Fibroblast of skin of back (primary cell): ENCODE results near the gene USP1. TPM values are rescaled to one million over a fixed set of nuclear protein-coding genes. Genes with fewer than 3 reads are reported as not detected.

ENCODE experiments used
- DNase-seq: peaks from one replicate; pipeline ENCODE4 v3.0.0-alpha.2; 2013
- polyA plus RNA-seq, 2 experiments: library from polyadenylated mRNA; unstranded; fragments of 120-200 nt; gene quantifications; one replicate each; pipeline ENCODE4 v1.2.1, GENCODE V29; 2013; ENCODE audit not compliant: insufficient read length in 2 of 2

USP1 gene, protein sequence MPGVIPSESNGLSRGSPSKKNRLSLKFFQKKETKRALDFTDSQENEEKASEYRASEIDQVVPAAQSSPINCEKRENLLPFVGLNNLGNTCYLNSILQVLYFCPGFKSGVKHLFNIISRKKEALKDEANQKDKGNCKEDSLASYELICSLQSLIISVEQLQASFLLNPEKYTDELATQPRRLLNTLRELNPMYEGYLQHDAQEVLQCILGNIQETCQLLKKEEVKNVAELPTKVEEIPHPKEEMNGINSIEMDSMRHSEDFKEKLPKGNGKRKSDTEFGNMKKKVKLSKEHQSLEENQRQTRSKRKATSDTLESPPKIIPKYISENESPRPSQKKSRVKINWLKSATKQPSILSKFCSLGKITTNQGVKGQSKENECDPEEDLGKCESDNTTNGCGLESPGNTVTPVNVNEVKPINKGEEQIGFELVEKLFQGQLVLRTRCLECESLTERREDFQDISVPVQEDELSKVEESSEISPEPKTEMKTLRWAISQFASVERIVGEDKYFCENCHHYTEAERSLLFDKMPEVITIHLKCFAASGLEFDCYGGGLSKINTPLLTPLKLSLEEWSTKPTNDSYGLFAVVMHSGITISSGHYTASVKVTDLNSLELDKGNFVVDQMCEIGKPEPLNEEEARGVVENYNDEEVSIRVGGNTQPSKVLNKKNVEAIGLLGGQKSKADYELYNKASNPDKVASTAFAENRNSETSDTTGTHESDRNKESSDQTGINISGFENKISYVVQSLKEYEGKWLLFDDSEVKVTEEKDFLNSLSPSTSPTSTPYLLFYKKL
- polyA plus RNA-seq (2013, experiment 1 of 2; ENCODE audit: insufficient read length), result 40.1 TPM
- 15.5 TPM for polyA plus RNA-seq (2013, experiment 2 of 2; ENCODE audit: insufficient read length)

DNA sequence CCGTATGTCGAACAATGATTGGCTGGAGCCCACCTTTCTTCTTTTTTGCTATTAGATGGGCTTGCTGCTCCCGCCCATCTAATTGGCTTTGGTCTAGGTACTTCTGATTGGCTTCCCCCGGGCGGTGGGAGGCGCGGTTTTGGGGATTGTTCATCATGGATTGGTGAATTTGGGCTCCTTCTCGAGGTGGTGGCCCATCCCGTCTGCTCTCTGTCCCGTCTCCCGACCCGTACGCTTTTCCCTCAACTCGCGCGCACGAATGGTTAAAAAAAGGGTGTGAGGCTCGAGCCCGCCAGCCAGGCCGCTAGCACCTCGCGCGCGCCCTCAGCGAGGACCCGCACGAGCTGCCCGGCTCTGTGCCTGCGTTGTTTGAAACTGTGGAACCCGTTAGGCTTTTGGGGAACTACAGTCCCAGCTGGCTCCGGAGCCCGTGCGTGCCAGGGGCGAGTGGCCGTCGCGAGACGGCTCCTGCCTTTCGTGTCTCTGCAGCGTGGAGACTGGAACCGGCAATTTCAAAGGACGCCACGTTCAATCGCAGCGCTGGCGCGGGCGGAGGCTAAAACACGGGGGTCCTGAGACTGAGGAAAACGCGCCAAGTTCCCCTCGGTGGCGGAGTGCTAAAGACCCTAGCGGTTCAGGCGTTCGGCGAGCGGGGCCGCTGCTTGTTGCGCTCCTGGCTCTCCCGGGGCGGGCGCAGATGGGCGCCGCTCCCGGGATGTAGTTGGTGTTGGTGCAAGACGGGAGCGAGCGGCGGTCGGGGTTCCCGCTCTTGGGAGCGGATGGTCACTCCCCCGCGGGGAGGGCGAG lies at the start of gene USP1:
Gene USP1, plus strand, starts transcription at position 584 of the 807 bp plus-strand sequence. CDS start 2,819 bp downstream, outside the sequence.
- peak; percentile 100 for DNase-seq

DNA sequence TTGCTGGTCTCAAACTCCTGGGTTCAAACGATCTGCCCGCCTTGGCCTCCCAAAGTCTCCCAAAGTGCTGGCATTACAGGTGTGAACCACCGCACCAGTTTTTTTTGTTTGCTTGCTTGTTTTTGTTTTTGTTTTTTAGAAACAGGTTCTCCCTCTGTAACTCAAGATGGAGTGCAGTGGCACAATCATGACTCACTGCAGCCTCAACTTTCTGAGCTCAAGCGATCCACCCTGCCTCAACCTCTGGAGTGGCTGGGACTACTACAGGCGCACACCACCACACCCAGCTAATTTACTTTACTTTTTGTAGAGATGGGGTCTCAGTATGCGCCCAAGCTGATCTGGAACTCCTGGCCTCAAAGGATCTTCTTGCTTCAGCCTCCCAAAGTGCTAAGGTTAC lies 47.3 kb upstream of the USP1 start:
- DNase-seq, result no peak

DNA sequence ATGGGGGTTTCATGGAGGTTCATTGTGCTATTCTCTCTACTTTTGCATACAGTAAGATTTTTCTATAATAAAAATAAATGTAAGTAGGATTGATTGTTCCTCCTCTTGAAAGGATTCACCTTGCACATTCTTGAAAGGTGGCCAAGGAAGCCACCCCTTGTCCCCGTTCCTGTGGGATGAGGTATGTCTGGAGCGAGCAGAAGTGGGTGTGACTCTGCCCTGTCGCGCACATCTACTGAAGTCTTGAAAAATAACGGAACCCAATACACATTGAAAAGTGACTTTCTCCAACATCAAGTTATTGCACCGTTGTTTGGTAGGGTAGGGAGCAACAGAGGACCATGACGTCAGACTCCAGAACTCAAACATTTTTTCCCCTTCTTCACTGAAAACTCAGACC lies 46.8 kb upstream of the USP1 start:
- no peak for DNase-seq

DNA sequence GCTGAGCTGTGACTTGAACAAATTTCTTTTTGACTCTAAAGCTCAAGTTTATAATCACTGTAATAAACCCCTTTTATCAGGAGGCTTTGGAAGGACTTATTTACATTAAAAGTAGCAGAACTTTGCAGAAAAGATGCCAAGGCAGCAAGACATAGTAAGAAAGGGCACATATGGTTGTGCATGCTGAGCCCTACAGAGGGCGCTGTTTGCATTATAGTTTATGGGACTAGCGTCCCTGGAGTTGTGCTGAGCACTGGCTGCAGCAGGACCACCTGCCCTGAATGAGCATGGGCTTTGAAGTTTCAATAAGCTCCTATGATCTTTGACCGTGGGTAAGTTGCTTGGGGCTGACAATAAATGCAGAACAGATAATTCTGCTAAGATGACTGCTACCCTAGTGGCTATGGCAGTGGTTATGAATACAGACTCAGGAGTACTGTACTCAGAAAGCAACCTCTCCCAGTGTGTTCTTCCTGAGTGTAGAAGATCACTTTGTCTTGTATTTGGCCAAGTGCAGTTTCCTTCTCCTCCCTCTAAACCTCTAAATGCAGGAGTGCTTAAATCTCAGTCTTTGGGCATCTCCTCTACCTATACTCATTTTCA lies 45.4 kb upstream of the USP1 start:
- peak; percentile 16 for DNase-seq

DNA sequence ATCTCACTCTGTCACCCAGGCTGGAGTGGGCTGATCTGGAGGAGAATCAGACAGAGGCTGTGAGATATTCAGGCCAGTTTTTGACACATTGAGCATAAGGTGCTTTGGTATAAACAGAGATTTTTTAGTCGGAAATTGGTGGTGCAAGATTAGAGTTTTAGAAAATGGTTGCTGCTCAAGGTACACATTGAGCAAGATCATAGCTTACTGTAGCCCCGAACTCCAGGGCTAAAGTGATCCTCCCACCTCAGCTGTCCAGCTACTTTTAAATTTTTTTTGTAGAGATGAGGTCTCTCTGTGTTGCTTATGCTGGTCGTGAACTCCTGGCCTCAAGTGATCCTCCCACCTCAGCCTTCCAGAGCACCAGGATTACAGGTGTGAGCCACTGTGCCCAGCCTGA lies 43.9 kb upstream of the USP1 start:
- DNase-seq, result no peak

DNA sequence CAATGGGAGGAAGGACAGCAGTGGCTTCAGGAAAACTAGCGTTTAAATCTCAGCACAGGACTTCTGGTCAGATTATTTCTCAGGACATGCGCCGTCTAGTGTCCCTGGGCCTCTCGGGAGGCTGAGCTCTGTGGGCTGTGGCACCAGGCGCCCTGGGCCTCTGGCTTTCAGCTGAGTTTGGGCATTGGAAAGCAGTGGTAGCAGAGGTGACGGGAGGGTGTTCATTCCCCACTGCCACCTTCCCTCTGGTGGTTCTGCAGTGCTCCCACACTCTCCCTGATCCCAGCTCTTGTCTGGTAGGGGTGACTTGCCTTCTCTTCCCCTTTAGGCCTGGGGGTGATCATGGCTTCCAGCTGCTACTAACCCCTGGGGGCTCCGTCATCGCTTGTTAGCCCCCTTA lies 42.2 kb upstream of the USP1 start:
- DNase-seq, result no peak

DNA sequence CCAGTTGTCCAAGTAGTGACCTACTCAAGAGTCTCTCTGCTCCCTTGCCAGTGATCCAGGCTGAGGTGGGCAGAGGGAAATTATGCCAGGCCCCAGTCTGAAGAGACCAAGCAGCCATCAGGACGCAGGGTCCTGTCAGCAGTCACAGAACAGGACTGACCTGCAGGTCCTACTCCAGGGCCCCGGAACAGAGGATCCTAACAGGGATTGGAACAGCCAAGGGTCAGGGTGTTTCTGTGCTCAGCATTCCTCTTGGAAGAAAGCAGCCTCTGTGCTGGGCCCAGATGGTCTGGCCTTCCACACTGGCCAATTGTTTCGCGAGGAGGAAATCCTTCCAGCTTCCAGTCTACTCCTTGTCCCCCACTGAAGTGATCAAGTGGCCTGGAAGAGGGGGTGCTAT lies 41.6 kb upstream of the USP1 start:
- no peak for DNase-seq

DNA sequence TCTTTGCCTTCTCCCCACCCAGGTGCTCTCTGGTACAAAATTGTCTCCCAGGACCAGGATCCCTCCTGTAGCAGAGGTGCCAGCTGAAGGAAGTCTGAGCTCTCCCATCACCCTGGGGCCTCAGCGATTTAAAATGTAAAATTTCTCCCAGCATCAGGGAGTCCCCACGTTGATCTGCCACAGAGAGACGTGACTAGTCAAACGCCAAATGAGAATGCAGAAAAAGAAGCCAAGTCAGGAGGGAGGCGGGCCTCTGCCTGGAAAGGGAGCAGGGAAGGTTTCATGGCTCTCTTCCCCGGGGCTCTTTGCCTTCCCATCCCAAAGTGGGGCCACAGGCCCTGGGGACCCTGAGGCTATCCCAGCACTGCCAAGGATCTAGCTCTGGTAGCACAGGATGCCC lies 40.0 kb upstream of the USP1 start:
- DNase-seq, result no peak

DNA sequence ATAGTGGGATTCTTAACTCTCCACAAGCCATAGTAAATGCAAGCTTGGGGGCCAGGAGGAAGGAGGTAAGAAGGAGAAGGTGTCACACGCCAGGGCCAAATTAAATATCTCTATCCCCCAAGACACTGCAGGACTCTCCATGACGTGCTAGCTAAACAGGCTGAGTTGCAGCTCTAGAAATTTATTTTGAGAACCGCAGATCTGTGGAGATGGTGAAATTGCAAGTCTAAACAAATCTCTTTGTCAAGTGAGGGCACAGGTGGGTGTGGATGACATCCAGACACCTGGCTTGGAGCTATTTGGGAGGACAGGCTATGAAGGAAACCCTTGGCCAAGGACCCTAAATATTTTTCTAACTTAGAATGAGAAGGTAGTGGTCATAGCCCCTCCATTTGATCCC lies 39.5 kb upstream of the USP1 start:
- DNase-seq, result no peak

DNA sequence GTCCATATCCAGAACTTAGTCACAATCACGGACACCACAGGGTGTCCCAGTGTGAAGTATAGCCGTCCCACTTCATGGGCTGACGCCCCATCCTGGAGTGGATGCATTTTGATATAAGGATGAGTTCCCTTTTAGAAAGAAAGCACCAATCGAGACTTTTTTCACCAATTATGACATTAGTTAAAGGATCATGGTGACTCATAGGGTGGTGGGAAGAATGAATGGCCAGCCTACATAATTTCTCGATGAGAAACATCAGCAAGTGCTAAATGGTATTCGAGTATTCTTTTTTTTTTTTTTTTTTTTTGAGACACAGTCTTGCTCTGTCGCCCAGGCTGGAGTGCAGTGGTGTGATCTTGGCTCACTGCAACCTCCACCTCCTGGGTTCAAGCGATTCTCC lies 38.5 kb upstream of the USP1 start:
- DNase-seq, result peak; percentile 84

DNA sequence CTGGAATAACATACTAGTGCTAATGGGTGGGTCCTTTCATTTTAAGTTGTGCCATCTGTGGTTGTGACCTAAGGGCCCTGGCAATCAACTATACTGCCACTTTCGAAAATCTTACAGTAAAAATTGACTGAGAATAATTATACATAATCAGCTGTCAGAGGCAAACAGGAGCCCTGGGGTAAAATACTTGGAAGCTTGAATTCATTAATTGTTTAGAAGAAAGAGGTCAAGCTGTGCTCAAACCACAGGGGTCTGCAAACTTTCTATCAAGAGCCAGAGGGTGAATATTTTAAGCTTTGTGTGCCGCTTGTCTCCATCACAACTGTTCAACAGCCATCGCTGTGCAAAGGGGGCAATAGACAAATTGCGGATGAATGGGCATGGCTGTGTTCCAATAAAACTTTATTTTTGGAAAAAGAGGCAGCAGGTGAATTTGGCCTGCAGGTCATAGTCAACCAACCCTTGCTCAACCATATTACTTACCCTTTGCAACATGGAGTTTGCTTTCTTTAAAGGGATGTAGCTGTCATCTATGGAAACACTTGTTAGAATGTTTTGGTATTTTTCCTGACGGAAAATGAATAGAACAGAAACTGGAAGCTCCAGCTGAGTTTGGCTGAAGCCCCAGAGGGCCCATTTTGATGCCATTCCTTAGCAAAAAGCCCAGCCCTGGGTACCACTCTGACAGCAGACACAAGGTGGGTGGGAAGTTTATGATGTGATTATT lies 35.7 kb upstream of the USP1 start:
- no peak for DNase-seq

DNA sequence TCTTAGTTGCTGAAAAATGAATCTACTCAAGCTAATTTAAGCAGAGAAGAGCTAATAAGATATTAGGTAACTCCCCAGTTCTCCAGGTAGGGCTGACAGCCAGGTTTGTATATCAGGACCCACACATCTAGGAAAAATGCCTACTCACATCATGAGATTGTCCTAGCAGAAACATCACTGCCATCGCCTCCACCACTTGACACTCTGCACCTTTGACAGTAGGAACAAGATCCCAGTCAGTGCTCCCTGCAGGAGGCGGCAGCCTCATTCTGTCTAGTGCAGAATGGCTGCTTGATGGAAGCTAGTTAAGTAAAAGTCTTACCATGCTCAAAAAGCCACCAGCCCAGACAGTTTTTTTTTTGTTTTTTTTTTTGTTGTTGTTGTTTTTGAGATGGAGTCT lies 31.6 kb upstream of the USP1 start:
- DNase-seq, result no peak

DNA sequence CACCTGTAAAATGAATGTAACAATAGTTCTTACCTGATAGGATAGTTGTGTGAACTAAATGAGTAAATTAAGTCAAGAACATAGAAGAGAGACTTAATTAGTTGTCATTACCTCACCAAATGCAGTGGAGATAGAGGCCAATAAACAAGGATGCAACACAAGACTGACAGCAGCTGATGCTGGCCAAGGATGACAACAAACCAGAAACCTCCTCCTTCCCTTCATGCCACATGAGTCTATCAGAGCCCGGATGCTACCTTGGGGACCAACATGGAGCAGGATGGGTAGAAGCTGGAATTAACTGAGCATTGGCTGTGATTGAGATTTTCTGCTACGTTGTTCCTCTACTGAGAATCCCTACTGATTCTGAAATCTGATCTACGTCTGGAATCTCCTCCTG lies 30.3 kb upstream of the USP1 start:
- no peak for DNase-seq

DNA sequence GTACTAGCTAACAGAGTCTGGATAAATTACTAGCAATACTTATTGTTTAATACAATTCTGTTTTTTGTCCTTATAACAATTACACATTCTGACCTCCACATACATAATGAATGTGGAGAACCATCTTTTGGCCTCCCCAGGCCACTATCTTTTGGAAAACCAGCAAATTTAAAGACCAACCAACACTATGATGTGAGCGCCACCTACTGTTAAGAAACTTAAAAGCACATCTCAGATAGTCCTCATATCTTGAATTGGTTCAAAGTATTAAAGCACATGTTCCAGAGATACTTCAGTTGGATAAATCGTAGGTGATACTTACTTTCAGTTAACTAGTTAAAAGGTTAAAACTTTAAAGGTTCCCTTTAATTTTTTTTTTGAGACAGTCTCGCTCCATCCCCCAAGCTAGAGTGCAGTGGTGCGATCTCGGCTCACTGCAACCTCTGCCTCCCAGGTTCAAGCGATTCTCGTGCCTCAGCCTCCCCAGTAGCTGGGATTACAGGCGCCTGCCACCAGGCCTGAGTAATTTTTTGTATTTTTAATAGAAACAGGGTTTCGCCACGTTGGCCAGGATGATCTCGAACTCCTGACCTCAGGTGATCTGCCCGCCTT lies 29.3 kb upstream of the USP1 start:
- DNase-seq, result peak; percentile 48

DNA sequence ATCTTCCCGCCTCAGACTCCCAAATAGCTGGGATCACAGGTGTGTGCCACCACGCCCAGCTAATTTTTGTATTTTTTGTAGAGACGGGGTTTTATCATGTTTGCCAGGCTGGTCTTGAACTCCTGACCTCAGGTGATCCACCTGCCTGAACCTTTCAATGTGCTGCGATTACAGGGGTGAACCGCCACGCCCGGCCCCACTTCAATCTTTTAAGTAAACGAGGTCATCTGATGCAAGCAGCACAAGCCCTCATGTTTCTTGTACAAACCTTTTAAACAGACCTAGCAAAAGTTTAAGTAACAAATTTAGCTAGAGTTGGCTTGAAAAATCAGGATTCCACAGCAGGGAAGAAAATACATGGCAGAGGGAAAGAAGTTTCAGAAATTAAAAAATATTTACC lies 21.2 kb upstream of the USP1 start:
- DNase-seq, result no peak

DNA sequence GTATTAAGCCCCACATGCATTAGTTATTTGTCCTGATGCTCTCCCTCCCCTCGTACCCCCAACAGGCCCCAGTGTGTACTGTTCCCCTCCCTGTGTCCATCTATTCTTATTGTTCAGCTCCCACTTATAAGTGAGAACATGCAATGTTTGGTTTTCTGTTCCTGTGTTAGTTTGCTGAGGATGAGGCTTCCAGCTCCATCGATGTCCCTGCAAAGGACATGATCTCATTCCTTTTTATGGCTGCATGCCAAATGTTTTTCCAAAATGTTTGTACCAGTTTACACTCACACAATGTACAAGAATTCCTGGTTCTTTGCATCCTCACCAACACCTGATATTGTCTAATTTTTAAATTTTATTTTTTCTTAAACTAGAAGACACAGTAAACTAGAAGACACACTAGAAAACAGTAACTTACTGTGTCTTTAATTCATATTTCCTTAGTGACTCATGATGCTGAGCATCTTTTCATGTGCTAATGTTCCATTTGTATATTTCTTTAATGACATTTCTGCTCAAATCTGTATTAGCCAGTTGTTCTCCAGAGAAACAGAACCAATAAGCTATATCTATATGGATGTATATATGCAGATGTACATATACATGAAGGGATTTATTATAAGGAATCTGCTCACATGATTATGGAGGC lies 19.4 kb upstream of the USP1 start:
- DNase-seq, result no peak

DNA sequence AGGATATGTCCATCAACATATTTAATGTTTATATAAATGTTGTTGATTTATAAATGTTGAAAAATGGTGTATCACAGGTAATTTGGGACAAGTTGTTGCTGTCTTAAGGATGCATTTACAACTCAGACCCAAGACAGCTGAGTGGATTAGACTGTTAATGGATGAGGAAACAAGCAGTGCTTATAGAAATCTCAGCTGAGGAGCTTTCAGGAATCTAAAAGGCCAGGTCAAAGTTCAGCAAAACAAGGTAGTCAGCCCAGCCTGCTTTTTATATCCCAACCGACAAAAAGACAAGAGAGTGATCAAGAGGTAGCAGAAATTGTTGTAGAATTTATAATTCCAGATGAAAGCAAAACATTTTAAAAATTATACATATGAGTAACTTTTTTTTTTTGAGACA lies 16.6 kb upstream of the USP1 start:
- DNase-seq, result no peak

DNA sequence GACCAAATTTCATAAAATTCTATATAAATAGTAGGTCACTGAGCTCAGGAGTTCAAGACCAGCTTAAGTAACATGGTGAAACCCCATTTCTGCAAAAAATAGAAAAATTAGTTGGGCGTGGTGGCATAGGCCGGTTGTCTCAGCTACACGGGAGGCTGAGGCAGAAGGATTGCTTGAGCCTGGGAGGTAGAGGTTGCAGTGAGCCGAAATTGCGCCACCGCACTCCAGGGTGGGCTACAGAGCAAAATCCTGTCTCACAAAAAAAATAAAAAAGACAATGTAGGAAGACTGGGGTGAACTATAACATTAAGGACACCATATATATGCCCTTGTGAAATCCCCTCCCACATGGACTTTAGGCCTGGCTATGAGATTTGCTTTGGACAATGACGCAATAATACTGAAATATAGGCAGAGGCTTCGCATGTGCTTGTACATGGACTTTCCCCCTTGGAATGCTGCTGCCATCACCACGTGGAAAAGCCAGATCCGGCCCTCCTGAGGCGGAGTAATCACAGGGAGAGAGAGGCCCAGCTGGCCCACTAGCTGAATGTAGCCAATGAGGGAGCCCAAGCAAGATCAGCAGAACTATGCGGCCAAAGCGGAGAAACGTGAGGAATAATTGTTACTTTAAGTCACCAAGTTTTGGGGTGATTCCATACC lies 13.1 kb upstream of the USP1 start:
- DNase-seq, result no peak

DNA sequence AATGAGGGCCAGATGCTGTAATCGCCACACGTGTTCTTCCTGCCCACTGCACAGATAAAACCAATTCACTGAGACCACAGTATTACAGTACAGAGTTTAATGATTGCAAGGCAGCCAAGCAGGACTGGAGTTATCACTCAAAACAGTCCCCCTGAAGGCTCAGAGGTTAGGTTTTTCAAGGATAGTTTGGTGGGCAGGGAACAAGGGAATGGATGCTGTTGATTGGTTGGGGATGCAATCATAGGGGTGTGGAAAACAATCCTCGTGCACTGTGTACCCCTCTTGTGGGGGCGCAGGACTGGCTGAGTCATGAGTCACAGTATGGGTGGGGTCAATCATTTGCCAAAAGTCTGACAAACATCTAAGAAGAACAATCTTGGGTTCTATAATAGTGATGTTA lies 12.4 kb upstream of the USP1 start:
- DNase-seq, result no peak

DNA sequence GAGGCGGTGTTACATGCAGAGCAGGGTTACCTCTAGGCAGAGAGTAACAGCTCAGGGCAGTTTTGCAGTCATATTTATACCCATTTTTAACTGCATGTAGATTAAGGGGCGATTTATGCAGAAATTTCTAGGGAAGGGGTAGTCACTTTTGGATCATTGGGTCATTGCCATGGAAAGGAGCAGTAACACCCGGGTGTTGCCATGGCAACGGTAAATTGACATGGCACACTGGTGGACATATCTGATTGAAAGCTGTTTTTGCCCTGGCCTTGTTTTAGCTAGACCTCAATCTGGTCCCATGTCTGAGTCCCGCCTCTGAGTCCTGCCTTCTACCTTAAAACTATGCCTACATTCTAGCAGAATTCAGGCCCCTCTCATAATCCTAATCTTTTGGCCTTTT lies 11.8 kb upstream of the USP1 start:
- no peak for DNase-seq
